GM12878 (cell line): ENCODE results near the gene RNU6-9. TPM values are rescaled to one million over a fixed set of nuclear protein-coding genes. Genes with fewer than 3 reads are reported as not detected.

Experiments
- ATAC-seq: fragments of 200-7000 bp; cut with Tn5 transposase; 3 replicates; pipeline ENCODE4 v1.9.1; 2020; ENCODE audit warnings: mild to moderate bottlenecking, moderate library complexity
- BruUV-seq: library from RNA; stranded (reverse); fragments of 400-500 nt; replicated peaks from 2 replicates; lab custom pipeline; 2021; lab: Mats Ljungman, UMichigan
- CTCF ChIA-PET: fragments of 300-600 bp; sonication (Branson Sonifier 250); formaldehyde crosslinking; extraction: SDS; loops from one replicate; lab custom pipeline; 2021; ENCODE audit warnings: inconsistent platforms; lab: Yijun Ruan, JAX
- POLR2A ChIA-PET: fragments of 350-600 bp; formaldehyde crosslinking; extraction: SDS; loops from one replicate; lab custom pipeline; 2021; ENCODE audit warnings: inconsistent platforms; lab: Charles Lee
- RAD21 ChIA-PET: fragments of 300-600 bp; sonication (Branson Sonifier 250); formaldehyde crosslinking; loops from one replicate; lab custom pipeline; 2023; ENCODE audit warnings: antibody characterized with exemption; ENCODE audit not compliant: unreplicated experiment; lab: Charles Lee
- SMC1A ChIA-PET: fragments of 300-600 bp; sonication (Branson Sonifier 250); formaldehyde crosslinking; loops from one replicate; lab custom pipeline; 2023; ENCODE audit not compliant: unreplicated experiment, uncharacterized antibody; lab: Charles Lee
- DNase-seq: peaks from one replicate; pipeline ENCODE4 v3.0.0-alpha.2; 2011; ENCODE audit warnings: low read depth, low spot score
- FAIRE-seq: peaks from 3 replicates; lab custom pipeline; 2011; peaks lifted over from hg19 to GRCh38; lab: Jason Lieb, UNC
- H2AFZ ChIP-seq: 2 replicates; pipeline ENCODE4 v1.6.0; 2011; ENCODE audit warnings: low read depth, low read length, control low read depth; ENCODE audit not compliant: control insufficient read depth
- H3K27ac ChIP-seq: 2 replicates; pipeline ENCODE4 v1.5.1; 2011; ENCODE audit warnings: control low read depth; ENCODE audit not compliant: control insufficient read depth, insufficient read depth
- H3K27me3 ChIP-seq, 2 experiments: replicated peaks in 1 of 2; 2 replicates each; pipeline versions ENCODE4 v1.6.0 to v1.6.1; 2011; ENCODE audit warnings: low read length in 1 of 2; ENCODE audit not compliant: control insufficient read depth in 2 of 2, insufficient read depth in 2 of 2
- H3K36me3 ChIP-seq, 2 experiments: 2 replicates each; pipeline ENCODE4 v1.5.1; 2011; ENCODE audit warnings: low read length in 1 of 2; ENCODE audit not compliant: control insufficient read depth in 2 of 2, insufficient read depth in 2 of 2
- H3K4me1 ChIP-seq: 2 replicates; pipeline ENCODE4 v1.6.1; 2011; ENCODE audit warnings: mild to moderate bottlenecking, low read length, moderate library complexity, mixed read lengths; ENCODE audit not compliant: control insufficient read depth, insufficient read depth
- H3K4me2 ChIP-seq: 2 replicates; pipeline ENCODE4 v1.6.0; 2011; ENCODE audit warnings: control low read depth; ENCODE audit not compliant: control insufficient read depth, insufficient read depth
- H3K4me3 ChIP-seq: fragments of 200-600 bp; sonication (generic); 2 replicates; pipeline ENCODE4 v1.5.1; 2016
- H3K79me2 ChIP-seq: 2 replicates; pipeline ENCODE4 v1.6.0; 2011; ENCODE audit warnings: low read length; ENCODE audit not compliant: control insufficient read depth, insufficient read depth
- H3K9ac ChIP-seq: 2 replicates; pipeline ENCODE4 v1.8.0; 2011; ENCODE audit warnings: low read length, control low read depth, mixed read lengths; ENCODE audit not compliant: control insufficient read depth, insufficient read depth
- H3K9me3 ChIP-seq: replicated peaks from 3 replicates; pipeline ENCODE4 v1.5.1; 2011; ENCODE audit warnings: mild to moderate bottlenecking, low read length; ENCODE audit not compliant: control insufficient read depth, insufficient read depth
- H4K20me1 ChIP-seq: 2 replicates; pipeline ENCODE4 v1.6.0; 2011; ENCODE audit not compliant: control insufficient read depth, insufficient read depth
- CEBPZ ChIP-seq: fragments of 150-350 bp; IDR thresholded peaks from 2 replicates; pipeline ENCODE4 v1.6.1; 2016; ENCODE audit warnings: low read depth, low read length
- EP300 ChIP-seq, 2 experiments: fragments of 150-350 bp in 1 of 2; IDR thresholded peaks; 2 replicates each; pipeline ENCODE4 v1.6.1; 2011 to 2012; ENCODE audit warnings: low read depth in 2 of 2, low read length in 2 of 2, borderline replicate concordance in 1 of 2, improper control_type of control experiment in 1 of 2, inconsistent platforms in 1 of 2; ENCODE audit not compliant: control insufficient read depth in 1 of 2
- ETV6 ChIP-seq, 2 experiments: fragments of 450-650 bp in 1 of 2; IDR thresholded peaks in 1 of 2; conservative IDR thresholded peaks in 1 of 2; 2 replicates each; pipeline ENCODE4 v1.6.1; 2014; ENCODE audit warnings: antibody characterized with exemption in 1 of 2, borderline replicate concordance in 1 of 2, low read depth in 1 of 2, mild to moderate bottlenecking in 1 of 2, moderate library complexity in 1 of 2
- HDAC2 ChIP-seq: fragments of 200-600 bp; sonication (generic); IDR thresholded peaks from 2 replicates; pipeline ENCODE4 v1.6.1; 2017
- USF1 ChIP-seq: IDR thresholded peaks from 2 replicates; pipeline ENCODE4 v1.6.1; 2011; ENCODE audit warnings: borderline replicate concordance, low read depth, mild to moderate bottlenecking, moderate library complexity, mixed read lengths, low read length; ENCODE audit not compliant: insufficient read depth; ENCODE audit errors: extremely low read length
- YBX1 ChIP-seq: fragments of 450-650 bp; IDR thresholded peaks from 2 replicates; pipeline ENCODE4 v1.6.1; 2016; ENCODE audit warnings: antibody characterized with exemption
- YY1 ChIP-seq: IDR thresholded peaks from 2 replicates; pipeline ENCODE4 v1.6.1; 2011; ENCODE audit warnings: low read depth, mild to moderate bottlenecking, low read length
- ZSCAN29 ChIP-seq: fragments of 450-650 bp; IDR thresholded peaks from 2 replicates; pipeline ENCODE4 v1.6.1; 2017; ENCODE audit warnings: mild to moderate bottlenecking, moderate library complexity
- ZZZ3 ChIP-seq: IDR thresholded peaks from 2 replicates; pipeline ENCODE4 v1.6.1; 2011; ENCODE audit warnings: low read depth; ENCODE audit not compliant: control insufficient read depth, insufficient read length
- WGBS: methylation state at CpG from one replicate; pipeline ENCODE4 v1.1.6; 2016; ENCODE audit warnings: low lambda C conversion rate; ENCODE audit not compliant: insufficient replicate concordance, insufficient coverage; ENCODE audit errors: missing lambda C conversion rate; 5-methylcytosine and 5-hydroxymethylcytosine counted together
- in situ Hi-C: fragments of 300-500 bp; cut with MboI; formaldehyde crosslinking; loops from 9 replicates; pipeline ENCODE4 v1.14.3; 2018; ENCODE audit warnings: mixed read lengths
- intact Hi-C: fragments of 100-400 bp; cut with micrococcal nuclease; formaldehyde crosslinking; loops from one replicate; pipeline ENCODE4 v1.14.2; 2022; ENCODE audit not compliant: unreplicated experiment
- polyA plus RNA-seq, 11 experiments: library from polyadenylated mRNA; depleted of rRNA in 4 of 11; unstranded in 6 of 11; stranded (reverse) in 5 of 11; fragments of >200 nt; fragmentation: Nextera tagmentation in 4 of 11; fragmentation: Illumina TruSeq in 1 of 11; extraction: Ambion mirVana in 4 of 11; extraction: Trizol in 1 of 11; gene quantifications; 1 replicate in 1 of 11; 2 replicates in 10 of 11; pipeline versions ENCODE4 v1.2.1 to v1.2.3, GENCODE V29; 2011 to 2016; ENCODE audit warnings: inconsistent platforms in 2 of 11, missing spikeins in 2 of 11, low read depth in 1 of 11
- total RNA-seq, 4 experiments: library from RNA; depleted of rRNA in 3 of 4; stranded (reverse); fragments of >200 nt in 3 of 4; fragmentation: Illumina TruSeq in 1 of 4; extraction: Trizol in 1 of 4; gene quantifications; 2 replicates each; pipeline versions ENCODE4 v1.2.1 to v1.2.3, GENCODE V29; 2013 to 2021
- TF ChIP-seq, protein P1 (sequence below): fragments of 450-650 bp; IDR thresholded peaks from 2 replicates; pipeline ENCODE4 v1.6.1; 2016; ENCODE audit warnings: mild to moderate bottlenecking

The RNU6-9 gene
- total and polyA plus RNA-seq, 10 of the 15 experiments (the other 5 are each of a cell fraction or from before 2014, with no cell fraction given), result not detected

DNA sequence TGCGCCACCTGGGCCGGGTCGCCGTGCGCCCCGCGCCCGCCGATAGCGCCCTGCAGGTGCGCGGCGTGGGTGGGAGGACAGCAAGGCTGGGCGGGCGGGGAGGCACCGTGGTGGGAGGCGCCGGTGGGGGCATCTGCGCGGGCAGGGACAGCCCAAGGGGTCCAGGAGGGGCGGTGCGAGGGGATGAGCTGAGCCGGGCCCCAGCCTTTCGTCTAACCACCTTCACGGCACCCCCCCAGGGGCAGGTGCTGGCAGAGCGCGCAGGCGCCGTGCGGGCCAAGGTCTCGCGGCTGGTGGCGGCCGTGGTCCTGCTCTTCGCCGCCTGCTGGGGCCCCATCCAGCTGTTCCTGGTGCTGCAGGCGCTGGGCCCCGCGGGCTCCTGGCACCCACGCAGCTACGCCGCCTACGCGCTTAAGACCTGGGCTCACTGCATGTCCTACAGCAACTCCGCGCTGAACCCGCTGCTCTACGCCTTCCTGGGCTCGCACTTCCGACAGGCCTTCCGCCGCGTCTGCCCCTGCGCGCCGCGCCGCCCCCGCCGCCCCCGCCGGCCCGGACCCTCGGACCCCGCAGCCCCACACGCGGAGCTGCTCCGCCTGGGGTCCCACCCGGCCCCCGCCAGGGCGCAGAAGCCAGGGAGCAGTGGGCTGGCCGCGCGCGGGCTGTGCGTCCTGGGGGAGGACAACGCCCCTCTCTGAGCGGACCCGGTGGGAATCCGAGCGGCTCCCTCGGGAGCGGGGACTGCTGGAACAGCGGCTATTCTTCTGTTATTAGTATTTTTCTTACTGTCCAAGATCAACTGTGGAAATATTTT lies 27.0 kb downstream of the RNU6-9 start:
- H3K36me3 ChIP-seq, result no peaks in the 10 kb centered on the region; a peak in 1 of 4 replicates
- ChIA-PET RAD21 (interaction anchor here (0.7 to 3.6 kb wide), 6 partner anchors 12 to 191 kb away, joined by 3 to 46 read pairs (median 6); partner anchors contain the start of genes MED16, RNU6-9 and WDR18), SMC1A (interaction anchor here (1.7 to 2.0 kb wide), 2 partner anchors 56 to 64 kb away, joined by 4 to 11 read pairs; partner anchors contain the start of gene WDR18), POLR2A (interaction anchor here (0.5 to 1.6 kb wide), 5 partner anchors 18 to 108 kb away, joined by 3 to 6 read pairs (median 4); no protein-coding TSS in a partner anchor), CTCF (interaction anchor here (1.0 to 4.6 kb wide), 6 partner anchors 27 to 151 kb away, joined by 3 to 50 read pairs (median 4); partner anchors contain the start of genes MED16, RNU6-9 and WDR18)
- in situ Hi-C loops (loop anchor here (5.0 kb wide), 3 partner anchors 62 to 148 kb away; partner anchors contain the start of genes CFD and WDR18), intact Hi-C loops (loop anchor here (10.0 kb wide), 1 partner anchor 325 kb away; the partner anchor contains the start of genes ATP5F1D and MIDN)
- peak overlapping the region; percentile 64 for H3K4me3 ChIP-seq
- no TSS peak for BruUV-seq
- no peaks in the 10 kb centered on the region for H3K9me3 ChIP-seq
- H3K27me3 ChIP-seq, result peaks cover 0 to 2% of the 10 kb centered on the region in 2 experiments; a peak in 1 of 4 replicates
- peaks cover 13% of the 10 kb centered on the region for H3K79me2 ChIP-seq
- no peak for DNase-seq
- ATAC-seq, result peak; percentile 41
- peak overlapping the region; percentile 27; the same call in 1 of the 2 replicates for H3K9ac ChIP-seq
- 2% methylated on average over 34 of the region's 84 CpGs for WGBS
- H3K27ac ChIP-seq, result no peak overlapping the region
- peak overlapping the region; percentile 89 for H3K4me2 ChIP-seq
- peak overlapping the region; percentile 75 for H2AFZ ChIP-seq
- no peaks in the 10 kb centered on the region for H4K20me1 ChIP-seq
- peaks cover 36% of the 10 kb centered on the region for H3K4me1 ChIP-seq
- FAIRE-seq, result no peak
- TF ChIP-seq CEBPZ (no peak), ZZZ3 (no peak), YY1 (0 out of 2 replicates have a peak, but pooled peaks have one; percentile 12), USF1 (no peak), YBX1 (no peak), ETV6 (conservative IDR thresholded peaks at IDR 0.05 in 1 of 2, IDR thresholded peaks at IDR 0.05 in 1 of 2; ENCODE audit: borderline replicate concordance in 1 of 2, low read depth in 1 of 2) (no peak), EP300 (IDR thresholded peaks at IDR 0.05; ENCODE audit: borderline replicate concordance in 1 of 2, control insufficient read depth in 1 of 2, low read depth in 2 of 2, low read length in 2 of 2) (no peak), HDAC2 (no peak), ZSCAN29 (no peak)
- TF ChIP-seq, protein P1, sequence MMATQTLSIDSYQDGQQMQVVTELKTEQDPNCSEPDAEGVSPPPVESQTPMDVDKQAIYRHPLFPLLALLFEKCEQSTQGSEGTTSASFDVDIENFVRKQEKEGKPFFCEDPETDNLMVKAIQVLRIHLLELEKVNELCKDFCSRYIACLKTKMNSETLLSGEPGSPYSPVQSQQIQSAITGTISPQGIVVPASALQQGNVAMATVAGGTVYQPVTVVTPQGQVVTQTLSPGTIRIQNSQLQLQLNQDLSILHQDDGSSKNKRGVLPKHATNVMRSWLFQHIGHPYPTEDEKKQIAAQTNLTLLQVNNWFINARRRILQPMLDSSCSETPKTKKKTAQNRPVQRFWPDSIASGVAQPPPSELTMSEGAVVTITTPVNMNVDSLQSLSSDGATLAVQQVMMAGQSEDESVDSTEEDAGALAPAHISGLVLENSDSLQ, result no peak
